SKM-1 treated with dmso at 0.1 percent for 144 hours (cell line): ENCODE results near the gene CLEC9A.

Experiments
- DNase-seq: peaks from one replicate; lab custom pipeline; 2025; ENCODE audit not compliant: unreplicated experiment; lab: John Stamatoyannopoulos, UW

Gene CLEC9A

GRCh38 chr12:10110256-10110844 lies 79.9 kb downstream of the CLEC9A start:
- DNase-seq, result no peak

GRCh38 chr12:10111451-10111850 lies 81.0 kb downstream of the CLEC9A start:
- no peak for DNase-seq

- no peak for DNase-seq
Measured at GRCh38 chr12:10113075-10113474, 82.6 kb downstream of the CLEC9A start.

- DNase-seq, result no peak
Measured at GRCh38 chr12:10113920-10114319, 83.4 kb downstream of the CLEC9A start.

- no peak for DNase-seq
Measured at GRCh38 chr12:10115311-10115710, 84.8 kb downstream of the CLEC9A start.
